Transverse colon (tissue), 4 donors: ENCODE results near the gene MGAT4A. TPM values are rescaled to one million over a fixed set of nuclear protein-coding genes. Genes with fewer than 3 reads are reported as not detected.

Experiments
- DNase-seq: peaks from one replicate; pipeline ENCODE4 v3.0.0-alpha.2; 2019
- H3K27ac ChIP-seq, 4 donors: fragments of 200-600 bp; sonication (generic); 2 replicates each; pipeline ENCODE4 v1.5.1; 2016 to 2018; ENCODE audit warnings: inconsistent platforms in 4 of 4
- H3K27me3 ChIP-seq: fragments of 200-600 bp; sonication (generic); 2 replicates; pipeline ENCODE4 v1.5.1; 2017; ENCODE audit warnings: inconsistent platforms
- H3K36me3 ChIP-seq, 4 donors: fragments of 200-600 bp; sonication (generic); 2 replicates each; pipeline ENCODE4 v1.5.1; 2017 to 2019; ENCODE audit warnings: inconsistent platforms in 4 of 4
- H3K4me1 ChIP-seq, 4 donors: fragments of 200-600 bp; sonication (generic); 2 replicates each; pipeline ENCODE4 v1.5.1; 2017 to 2020; ENCODE audit warnings: inconsistent platforms in 4 of 4
- H3K4me3 ChIP-seq, 4 donors: fragments of 200-600 bp; sonication (generic); 1 replicate in 1 of 4; 2 replicates in 3 of 4; pipeline versions ENCODE4 v1.5.1 to v1.6.1; 2017 to 2019; ENCODE audit warnings: inconsistent platforms in 4 of 4
- H3K9me3 ChIP-seq, 2 donors: fragments of 200-600 bp; sonication (generic); 2 replicates each; pipeline ENCODE4 v1.5.1; 2017 to 2019; ENCODE audit warnings: inconsistent platforms in 2 of 2
- CTCF ChIP-seq, 5 experiments: fragments of 200-600 bp in 3 of 5; fragments of 450-650 bp in 2 of 5; sonication (generic) in 3 of 5; IDR thresholded peaks; 1 replicate in 2 of 5; 2 replicates in 3 of 5; pipeline ENCODE4 v1.5.1; 2016 to 2017; ENCODE audit warnings: antibody characterized with exemption in 5 of 5, inconsistent platforms in 3 of 5, mild to moderate bottlenecking in 2 of 5, moderate library complexity in 1 of 5
- EP300 ChIP-seq: sonication (generic); formaldehyde crosslinking; IDR thresholded peaks from one replicate; pipeline ENCODE4 v1.6.1; 2017; ENCODE audit warnings: antibody characterized with exemption, low read depth
- POLR2A ChIP-seq: fragments of 450-650 bp; IDR thresholded peaks from one replicate; pipeline ENCODE4 v1.6.1; 2016; ENCODE audit warnings: antibody characterized with exemption, mild to moderate bottlenecking, moderate library complexity
- POLR2AphosphoS5 ChIP-seq, 3 donors: sonication (generic); formaldehyde crosslinking; IDR thresholded peaks; one replicate each; pipeline ENCODE4 v1.6.1; 2016; ENCODE audit warnings: antibody characterized with exemption in 3 of 3
- WGBS, 2 donors: methylation state at CpG; one replicate each; pipeline ENCODE4 v1.1.5; 2018; ENCODE audit warnings: low coverage in 1 of 2; 5-methylcytosine and 5-hydroxymethylcytosine counted together
- in situ Hi-C, 4 donors: fragments of 200-750 bp; cut with MboI; loops; one replicate each; pipeline versions ENCODE4 v1.15.0 to v1.15.1; 2017; ENCODE audit warnings: low sequenced_read_pairs in 3 of 4, low pct_ligation_motif_present in 1 of 4, low pct_unique_long_range_greater_than_20kb in 1 of 4
- intact Hi-C: fragments of 100-400 bp; cut with DNase I; formaldehyde crosslinking; loops from one replicate; pipeline ENCODE4 v1.15.1; 2023; ENCODE audit warnings: low total_unique reads
- total RNA-seq, 4 donors: library from RNA; depleted of rRNA; stranded (reverse); fragments of >200 nt; gene quantifications; one replicate each; pipeline ENCODE4 v1.1.0, GENCODE V29; 2016

Gene MGAT4A
- total RNA-seq, 4 donors from 2014 or later: 29.9 to 237 (median 124) TPM

GRCh38 chr2:98674233-98674964, 56.5 kb downstream of the MGAT4A start:
- no peak for DNase-seq
- peaks cover 0 to 41% (median 19%) of the 10 kb centered on the region in 4 donors for H3K36me3 ChIP-seq
- in situ Hi-C loops (loop anchor here in 1 of 4 donors (25.0 kb wide), 1 partner anchor 388 kb away; no protein-coding TSS in a partner anchor), intact Hi-C loops (no loop called here)
- no peaks in the 10 kb centered on the region for H3K27me3 ChIP-seq
- H3K4me3 ChIP-seq: no peak overlapping the region
- H3K4me1 ChIP-seq: no peaks in the 10 kb centered on the region
- H3K27ac ChIP-seq: no peak overlapping the region
- TF ChIP-seq EP300 (no peak), POLR2A (no peak), CTCF (IDR thresholded peaks at IDR 0.05) (no peak)
- no peaks in the 10 kb centered on the region for H3K9me3 ChIP-seq
- WGBS, 2 donors: 91 to 98% methylated on average over 3 of the region's 3 CpGs

GRCh38 chr2:98669675-98670074, 61.3 kb downstream of the MGAT4A start:
- Histone ChIP-seq H3K27me3 (no peaks in the 10 kb centered on the region), H3K27ac (no peak overlapping the region), H3K4me3 (no peak overlapping the region), H3K9me3 (no peaks in the 10 kb centered on the region), H3K36me3 (peaks cover 0 to 37% (median 14%) of the 10 kb centered on the region in 4 donors), H3K4me1 (peaks cover 0 to under 1% (median under 1%) of the 10 kb centered on the region in 4 donors)
- TF ChIP-seq CTCF (IDR thresholded peaks at IDR 0.05): no peak
- DNase-seq: no peak
- intact Hi-C loops (no loop called here), in situ Hi-C loops (loop anchor here in 1 of 4 donors (25.0 kb wide), 1 partner anchor 393 kb away; no protein-coding TSS in a partner anchor)
- WGBS, 2 donors: 73 to 88% methylated on average over 1 of the region's 1 CpG

GRCh38 chr2:98665677-98666076, 65.3 kb downstream of the MGAT4A start:
- Histone ChIP-seq H3K27me3 (no peaks in the 10 kb centered on the region), H3K4me1 (peaks cover 0 to 6% (median 4%) of the 10 kb centered on the region in 4 donors), H3K36me3 (peaks cover 0 to 17% (median 8%) of the 10 kb centered on the region in 4 donors), H3K4me3 (no peak overlapping the region), H3K9me3 (no peaks in the 10 kb centered on the region), H3K27ac (no peak overlapping the region)
- in situ Hi-C loops: loop anchor here in 1 of 4 donors (25.0 kb wide), 1 partner anchor 397 kb away; no protein-coding TSS in a partner anchor
- TF ChIP-seq CTCF (IDR thresholded peaks at IDR 0.05) (no peak), EP300 (no peak), POLR2AphosphoS5 (IDR thresholded peaks at IDR 0.05) (no peak), POLR2A (no peak)
- DNase-seq: no peak
- intact Hi-C loops: no loop called here
- WGBS, 2 donors: 80 to 90% methylated on average over 2 to 3 of the region's 3 CpGs

- Histone ChIP-seq H3K36me3 (peaks cover 0 to 19% (median 6%) of the 10 kb centered on the region in 4 donors), H3K27ac (peak overlapping the region in 1 of 4 donors; percentile 19), H3K27me3 (no peaks in the 10 kb centered on the region), H3K4me1 (peaks cover 0 to 6% (median 4%) of the 10 kb centered on the region in 4 donors), H3K9me3 (no peaks in the 10 kb centered on the region), H3K4me3 (no peak overlapping the region)
- intact Hi-C loops: no loop called here
- TF ChIP-seq EP300 (no peak), POLR2AphosphoS5 (IDR thresholded peaks at IDR 0.05) (no peak), CTCF (IDR thresholded peaks at IDR 0.05) (no peak), POLR2A (no peak)
- 72 to 77% methylated on average over 3 of the region's 3 CpGs for WGBS, 2 donors
- in situ Hi-C loops: loop anchor here in 1 of 4 donors (25.0 kb wide), 1 partner anchor 398 kb away; no protein-coding TSS in a partner anchor
- DNase-seq: no peak
Observed at GRCh38 chr2:98664323-98664722, 66.6 kb downstream of the MGAT4A start.
